Stimulated activated CD4-positive, alpha-beta T cell treated with anti-CD3 and anti-CD28 coated beads, Interleukin-1b, Interleukin-23, amount 100 ng/mL, for 1 hour (primary cell): ENCODE data around the gene MIEF2.
"Not testable (repeated sequence)": the region's sequence is repeated elsewhere in the genome, so short reads cannot be mapped to it uniquely, and the experiment has no call there.

ENCODE experiments used
- DNase-seq, 2 donors: peaks; one replicate each; pipeline ENCODE4 v3.0.0-alpha.2; 2020; ENCODE audit warnings: low read depth in 2 of 2

MIEF2 gene, protein sequence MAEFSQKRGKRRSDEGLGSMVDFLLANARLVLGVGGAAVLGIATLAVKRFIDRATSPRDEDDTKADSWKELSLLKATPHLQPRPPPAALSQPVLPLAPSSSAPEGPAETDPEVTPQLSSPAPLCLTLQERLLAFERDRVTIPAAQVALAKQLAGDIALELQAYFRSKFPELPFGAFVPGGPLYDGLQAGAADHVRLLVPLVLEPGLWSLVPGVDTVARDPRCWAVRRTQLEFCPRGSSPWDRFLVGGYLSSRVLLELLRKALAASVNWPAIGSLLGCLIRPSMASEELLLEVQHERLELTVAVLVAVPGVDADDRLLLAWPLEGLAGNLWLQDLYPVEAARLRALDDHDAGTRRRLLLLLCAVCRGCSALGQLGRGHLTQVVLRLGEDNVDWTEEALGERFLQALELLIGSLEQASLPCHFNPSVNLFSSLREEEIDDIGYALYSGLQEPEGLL

DNA sequence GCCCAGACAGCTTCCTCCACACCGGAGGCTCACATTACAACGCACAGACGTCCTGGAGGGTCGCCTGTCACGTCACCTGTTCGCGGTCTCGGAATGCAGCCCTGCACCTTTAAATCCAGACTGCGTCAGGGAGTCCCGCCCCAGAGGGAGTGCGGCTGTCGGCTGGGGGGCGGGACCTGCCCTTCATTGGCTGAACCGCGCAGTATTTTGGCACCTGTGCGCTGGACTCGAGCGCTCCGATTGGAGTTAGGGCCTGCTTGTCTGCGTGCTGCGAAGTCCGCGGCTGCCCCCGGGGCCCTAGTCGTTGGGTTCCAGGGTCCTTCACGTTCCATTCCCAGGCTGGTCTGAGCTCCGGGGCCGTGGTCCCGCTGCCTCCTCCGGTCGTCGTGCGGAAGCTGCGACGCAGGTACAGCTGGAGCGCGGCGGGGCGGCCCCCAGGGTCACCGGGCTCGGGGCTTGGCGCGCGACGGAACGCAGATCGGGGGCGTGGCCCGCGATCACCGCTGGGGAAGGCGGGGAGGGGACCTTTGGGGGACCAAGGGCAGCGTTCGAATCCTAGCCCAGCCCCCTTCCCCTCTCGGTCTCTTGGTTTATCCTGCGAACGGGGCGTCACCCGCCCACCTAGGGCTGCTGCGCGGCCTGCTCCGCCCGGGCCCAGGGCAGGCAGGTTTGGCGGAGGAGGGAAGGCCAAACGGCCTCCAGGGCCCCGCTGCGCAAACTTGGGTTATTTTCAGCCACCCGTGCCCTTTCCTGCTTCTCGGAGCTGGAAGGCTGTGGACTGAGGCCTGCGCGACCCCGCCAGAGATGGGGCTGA lies at the start of gene MIEF2:
Gene MIEF2, plus strand, starts transcription at position 331 of the 814 bp plus-strand sequence. CDS start 2,059 bp downstream, outside the sequence.
- DNase-seq: peak; percentile 73 to 77

DNA sequence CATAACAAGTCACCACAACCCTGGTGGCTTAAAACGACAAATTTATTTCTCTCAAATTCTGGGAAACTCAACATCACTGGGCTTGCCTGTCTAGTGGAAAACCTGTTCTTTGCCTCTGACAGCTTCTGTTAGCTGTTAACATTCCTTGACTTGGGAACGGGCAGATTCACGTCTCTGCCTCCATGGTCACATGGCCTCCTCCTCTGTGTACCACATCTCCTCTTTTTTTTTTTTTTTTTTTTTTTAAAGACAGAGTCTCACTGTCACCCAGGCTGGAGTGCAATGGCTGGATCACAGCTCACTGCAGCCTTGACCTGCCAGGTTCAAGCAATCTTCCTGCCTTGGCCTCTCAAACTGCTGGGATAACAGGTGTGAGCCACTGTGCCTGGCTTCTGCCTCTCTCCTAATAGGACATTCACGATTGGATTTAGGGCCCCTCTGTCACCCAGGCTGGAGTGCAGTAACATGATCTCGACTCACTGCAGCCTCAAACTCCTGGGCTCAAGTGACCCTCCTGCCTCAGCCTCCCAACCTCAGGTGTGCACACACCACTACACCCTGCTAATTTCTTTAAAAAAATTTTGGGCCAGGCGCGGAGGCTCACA lies 46.7 kb upstream of the MIEF2 start:
- no peak for DNase-seq

DNA sequence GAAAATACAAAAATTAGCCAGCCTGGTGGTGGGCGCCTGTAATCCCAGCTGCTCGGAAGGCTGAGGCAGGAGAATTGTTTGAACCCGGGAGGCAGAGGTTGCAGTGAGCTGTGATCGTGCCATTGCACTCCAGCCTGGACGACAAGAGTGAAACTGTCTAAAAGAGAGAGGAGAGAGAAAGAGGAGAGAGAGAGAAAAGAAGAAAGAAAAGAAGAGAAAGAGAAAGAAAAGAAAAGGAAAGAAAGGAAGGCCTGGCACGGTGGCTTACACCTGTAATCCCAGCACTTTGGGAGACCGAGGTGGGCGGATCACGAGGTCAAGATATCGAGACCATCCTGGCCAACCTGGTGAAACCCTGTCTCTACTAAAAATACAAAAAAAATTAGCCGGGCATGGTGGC lies 43.6 kb upstream of the MIEF2 start:
- DNase-seq: not testable (repeated sequence)

GRCh38 chr17:18217412-18218015 lies 42.9 kb upstream of the MIEF2 start:
- DNase-seq: peak; percentile 17 to 53

- DNase-seq: no peak
These were observed 41.6 kb upstream of the MIEF2 start for GRCh38 chr17:18218756-18219415.

DNA sequence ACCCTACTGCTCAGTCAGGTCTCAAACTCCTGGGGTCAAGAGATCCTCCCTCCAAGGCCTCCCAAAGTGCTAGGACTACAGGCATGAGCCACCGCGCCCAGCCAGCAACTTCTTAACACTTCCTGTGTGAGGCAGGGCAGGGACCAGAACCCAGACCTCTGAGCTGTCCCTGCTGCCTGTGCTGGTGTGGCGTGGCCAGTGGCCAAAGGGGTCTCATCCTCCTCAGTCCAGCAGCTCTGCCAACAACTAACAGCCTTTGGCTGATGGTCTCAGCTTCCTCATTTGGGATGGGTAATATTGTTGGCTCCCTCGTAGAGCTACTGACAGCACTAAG lies 36.4 kb upstream of the MIEF2 start:
- DNase-seq: no peak

GRCh38 chr17:18224387-18225120 lies 35.9 kb upstream of the MIEF2 start:
- no peak for DNase-seq

DNA sequence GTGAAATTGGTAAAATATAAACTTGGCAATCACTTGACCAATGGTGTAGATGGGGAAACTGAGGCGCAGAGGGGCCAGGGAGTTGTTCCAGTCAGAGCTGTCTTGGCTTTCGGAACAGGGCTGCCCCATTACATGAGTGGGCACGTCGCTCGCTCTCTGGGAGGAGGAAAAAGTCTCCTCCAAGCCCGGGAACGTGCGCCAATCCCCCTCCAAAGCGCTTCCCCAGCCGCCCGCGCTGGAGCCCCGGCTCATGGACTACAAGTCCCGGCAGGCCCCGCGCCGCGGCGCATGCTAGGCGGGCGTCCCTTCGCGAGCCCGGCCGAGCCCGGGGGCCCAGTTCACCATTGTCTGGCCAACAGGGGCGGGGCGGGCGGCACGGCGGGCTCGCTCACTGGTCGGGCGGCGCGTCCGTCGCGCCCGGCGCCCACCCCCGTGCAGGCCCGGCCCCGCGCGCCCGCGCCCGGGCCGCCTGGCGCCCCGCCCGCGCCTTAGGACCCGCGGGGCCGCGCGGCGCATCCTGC lies 35.3 kb upstream of the MIEF2 start, which contains the start of gene LLGL1:
Gene LLGL1, plus strand, starts transcription at position 515 of the 521 bp plus-strand sequence. CDS start 48 bp downstream, outside the sequence.
- peak; percentile 90 to 92 for DNase-seq

DNA sequence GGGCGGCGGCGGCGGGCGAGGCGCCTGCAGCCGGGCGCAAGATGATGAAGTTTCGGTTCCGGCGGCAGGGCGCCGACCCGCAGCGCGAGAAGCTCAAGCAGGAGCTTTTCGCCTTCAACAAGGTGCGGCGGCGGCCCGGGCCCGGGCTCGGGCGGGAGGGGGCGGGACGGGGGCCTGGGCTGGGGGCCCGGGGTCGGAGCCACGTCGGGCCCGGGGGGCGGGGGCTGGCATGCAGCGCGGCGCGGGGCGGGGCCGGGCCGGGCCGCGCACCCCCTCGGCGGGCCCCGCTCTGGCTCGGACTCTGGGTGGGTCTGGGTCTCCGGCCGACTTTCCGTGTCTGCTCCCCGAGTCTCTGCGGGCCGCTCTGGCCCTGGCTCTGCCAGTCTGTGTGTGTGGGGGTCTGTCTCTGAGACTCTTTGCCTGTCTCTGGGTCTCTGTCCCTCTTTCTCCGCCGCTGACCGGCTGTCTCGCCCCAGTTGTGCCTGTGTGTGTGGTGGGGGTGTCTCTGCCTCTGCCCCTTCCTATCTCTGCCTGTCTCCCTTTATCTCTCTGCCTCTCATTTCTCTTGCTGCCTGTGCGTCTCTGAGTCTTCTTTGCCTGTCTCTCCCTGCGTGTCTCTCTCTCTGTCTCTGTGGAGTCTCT lies 34.7 kb upstream of the MIEF2 start:
- no peak for DNase-seq

DNA sequence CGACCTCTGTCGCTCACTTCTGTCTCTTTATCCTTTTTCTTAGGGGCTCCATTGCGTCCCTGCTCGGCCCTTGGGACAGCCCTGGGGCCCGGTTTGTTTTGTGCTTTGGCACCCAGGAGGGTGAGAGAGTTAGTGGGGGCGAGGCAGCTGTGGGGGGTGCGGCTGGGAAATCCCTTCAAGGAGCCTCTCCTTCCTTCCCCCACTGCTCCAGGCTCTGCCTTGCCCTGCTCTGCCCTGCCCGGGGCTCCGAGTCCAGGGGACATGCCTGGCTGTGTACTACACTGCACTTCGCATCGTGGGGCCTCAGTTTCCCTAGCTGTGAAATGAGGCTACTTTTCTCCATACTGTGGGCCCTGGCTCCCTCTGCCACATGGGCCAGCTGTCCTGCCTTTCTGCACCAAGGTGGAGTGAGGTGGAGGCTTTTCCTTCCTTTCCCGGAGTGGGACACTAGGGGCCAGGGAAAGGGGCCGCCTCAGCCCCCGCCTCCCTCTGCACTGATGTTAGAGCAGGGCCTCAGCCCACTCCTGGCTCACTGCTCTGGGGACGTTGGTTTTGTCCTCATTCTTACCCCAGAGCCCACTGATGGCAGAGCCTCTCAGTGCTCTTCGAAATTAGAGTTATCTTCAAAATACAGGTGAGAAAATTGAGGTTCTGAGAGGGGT lies 34.0 kb upstream of the MIEF2 start:
- DNase-seq: no peak

- no peak for DNase-seq
These were observed 32.8 kb upstream of the MIEF2 start for GRCh38 chr17:18227635-18228034.

- no peak for DNase-seq
These were observed 32.2 kb upstream of the MIEF2 start for GRCh38 chr17:18228176-18228682.

DNA sequence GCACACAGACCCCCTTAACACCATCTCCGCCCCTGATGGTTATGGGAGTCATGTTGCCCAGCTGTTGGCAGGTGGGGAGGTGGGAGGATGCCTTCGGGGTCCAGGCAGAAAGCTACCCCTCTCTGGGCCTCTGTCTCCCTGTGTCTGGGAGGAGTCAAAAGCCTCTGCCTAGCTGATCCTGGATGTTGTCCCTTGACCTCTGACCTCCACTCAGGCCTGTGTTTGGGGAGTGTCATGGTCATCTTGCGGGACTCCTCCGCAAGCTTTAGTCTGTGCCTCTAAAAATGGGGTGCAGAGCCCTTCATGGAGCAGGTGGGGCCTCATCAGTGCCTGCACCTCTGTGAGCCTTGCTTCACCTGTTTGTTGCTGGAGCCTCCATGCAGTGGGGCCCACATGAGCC lies 31.2 kb upstream of the MIEF2 start:
- DNase-seq: no peak

GRCh38 chr17:18229771-18230170 lies 30.7 kb upstream of the MIEF2 start:
- no peak for DNase-seq

DNA sequence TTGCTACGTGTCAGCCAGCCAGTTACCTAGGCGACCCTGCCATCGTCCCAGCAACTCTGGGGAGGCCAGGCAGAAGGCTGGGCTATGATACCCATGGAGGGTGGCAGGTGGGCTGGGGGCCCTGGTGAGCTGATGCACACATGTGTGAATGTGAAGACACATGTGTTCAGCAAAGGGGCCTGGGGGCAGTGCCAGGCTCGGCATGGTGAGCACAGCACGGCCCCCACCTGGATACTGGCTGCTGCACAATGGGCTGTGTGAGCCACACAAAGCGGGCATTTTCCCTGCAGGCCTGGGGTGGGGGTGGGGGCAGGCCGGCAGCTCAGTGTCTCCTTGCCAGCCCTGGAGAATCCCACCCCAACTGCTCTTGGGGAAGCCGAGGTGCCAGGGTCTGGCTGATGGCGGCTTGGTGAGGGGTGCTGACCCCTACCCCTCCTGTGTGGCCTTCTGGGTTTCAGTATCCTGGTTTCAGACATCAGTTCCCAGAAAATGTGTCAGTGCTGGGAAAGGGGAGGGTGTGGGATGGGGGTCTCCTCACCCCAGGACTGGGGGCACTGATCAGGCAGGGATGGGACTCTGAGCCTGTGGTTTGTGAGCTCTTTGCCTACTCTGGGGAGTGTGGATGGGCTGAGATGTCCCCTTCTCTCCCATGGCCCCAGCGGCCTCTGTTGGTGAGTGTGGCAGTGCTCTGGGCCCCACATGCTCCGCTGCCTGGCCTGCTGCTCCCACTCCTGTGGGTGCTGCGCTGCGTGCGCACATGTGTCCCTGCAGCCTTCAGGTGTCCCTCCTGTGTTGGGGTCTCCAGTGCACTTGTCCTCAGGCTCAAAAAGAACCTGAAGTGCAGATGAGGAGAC lies 29.9 kb upstream of the MIEF2 start:
- no peak for DNase-seq

- DNase-seq: no peak
These were observed 29.3 kb upstream of the MIEF2 start for GRCh38 chr17:18231164-18231563.

GRCh38 chr17:18233803-18234518 lies 26.5 kb upstream of the MIEF2 start:
- no peak for DNase-seq
